Measurements from ENCODE around the gene LRRC53. TPM values are rescaled to one million over a fixed set of nuclear protein-coding genes. Genes with fewer than 3 reads are reported as not detected.
A peak's percentile ranks its signal among the peaks of the same experiment; 100 is the strongest.

Gene LRRC53
- total and polyA plus RNA-seq, 2 of the 8 experiments (the other 6 are each of a cell fraction or from before 2014, with no cell fraction given), result not detected

GRCh38 chr1:74429580-74429979 is 82.8 kb downstream of the LRRC53 start:
- Histone ChIP-seq H3K27ac (ENCODE audit: low read depth, low read length) (no peak overlapping the region), H3K18ac (ENCODE audit: extremely low read depth, low read length) (no peak overlapping the region), H4K91ac (replicated peaks; ENCODE audit: insufficient read length, low read length) (no peak overlapping the region), H2BK20ac (ENCODE audit: low read length) (no peak overlapping the region), H3K56ac (replicated peaks; ENCODE audit: insufficient read length, low read depth, low read length) (no peak overlapping the region), H4K5ac (ENCODE audit: insufficient read length, low read depth, low read length) (no peak overlapping the region), H2BK12ac (ENCODE audit: low read depth, low read length) (no peak overlapping the region), H3K36me3 (ENCODE audit: control insufficient read depth in 2 of 4, insufficient read depth in 4 of 4, low read length in 3 of 4) (no peaks in the 10 kb centered on the region), H4K8ac (ENCODE audit: extremely low read depth, insufficient read depth, low read length) (no peak overlapping the region), H3K9me3 (ENCODE audit: insufficient read depth in 2 of 2, low read depth in 1 of 2, low read length in 1 of 2) (no peaks in the 10 kb centered on the region), H3K4me1 (replicated peaks in 1 of 4; ENCODE audit: control insufficient read depth in 3 of 4, insufficient read depth in 4 of 4, low read length in 3 of 4) (no peaks in the 10 kb centered on the region), H3K4me3 (ENCODE audit: extremely low read depth in 1 of 4, insufficient read depth in 2 of 4, low read depth in 3 of 4, low read length in 4 of 4) (no peak overlapping the region), H3K4me2 (ENCODE audit: insufficient read depth in 1 of 2, low read depth in 2 of 2, low read length in 2 of 2) (no peak overlapping the region), H3K27me3 (replicated peaks in 1 of 4; ENCODE audit: control insufficient read depth in 3 of 4, extremely low read depth in 1 of 4, insufficient read depth in 3 of 4, low read length in 3 of 4) (no peaks in the 10 kb centered on the region), H3K4ac (replicated peaks; ENCODE audit: insufficient read length, low read depth, low read length) (no peak overlapping the region), H2AFZ (ENCODE audit: low read length) (no peak overlapping the region), H2BK120ac (replicated peaks; ENCODE audit: low read depth, low read length) (no peak overlapping the region), H3K14ac (ENCODE audit: insufficient read length) (no peak overlapping the region), H3K79me1 (ENCODE audit: low read depth, low read length) (no peaks in the 10 kb centered on the region), H2BK15ac (ENCODE audit: low read length) (no peak overlapping the region), H4K20me1 (replicated peaks in 1 of 2; ENCODE audit: control insufficient read depth in 1 of 2, insufficient read depth in 2 of 2, low read length in 2 of 2) (no peaks in the 10 kb centered on the region), H2BK5ac (ENCODE audit: low read depth, low read length) (no peak overlapping the region), H2AK5ac (ENCODE audit: low read depth, low read length) (no peak overlapping the region), H3K79me2 (ENCODE audit: control insufficient read depth in 1 of 2, insufficient read depth in 2 of 2, low read length in 2 of 2) (no peaks in the 10 kb centered on the region), H3K23me2 (ENCODE audit: low read depth, low read length) (no peaks in the 10 kb centered on the region), H3K23ac (ENCODE audit: insufficient read length) (no peak overlapping the region), H3K9ac (replicated peaks in 1 of 4; ENCODE audit: extremely low read depth in 1 of 4, low read depth in 3 of 4, low read length in 3 of 4) (peak overlapping the region in 1 of 4 experiments; percentile 34; a peak in 1 of 7 replicates)
- DNase-seq (ENCODE audit: low read depth in 1 of 2, low spot score in 2 of 2) (no peak), FAIRE-seq (no peak)
- 98% methylated on average over 3 of the region's 3 CpGs; no CpG with 5 or more reads in 1 of the 2 experiments for WGBS, 2 experiments (ENCODE audit: extremely low coverage in 1 of 2, insufficient coverage in 1 of 2, insufficient read length in 1 of 2, insufficient replicate concordance in 2 of 2, low coverage in 1 of 2, low lambda C conversion rate in 2 of 2, missing lambda C conversion rate in 1 of 2)
- POLR2A ChIA-PET (ENCODE audit: partially characterized antibody), result no interaction called here
- CTCF ChIA-PET (ENCODE audit: partially characterized antibody), result interaction anchor here (1.5 to 1.7 kb wide), 2 partner anchors 39 to 75 kb away, joined by 3 to 5 read pairs; no protein-coding TSS in a partner anchor
- TF ChIP-seq MAX (IDR thresholded peaks at IDR 0.05), result no peak
- TF ChIP-seq E2F6 (IDR thresholded peaks at IDR 0.05), result no peak
- TF ChIP-seq JUND (IDR thresholded peaks at IDR 0.05; ENCODE audit: low read length), result no peak
- TF ChIP-seq ATF3 (IDR thresholded peaks at IDR 0.05; ENCODE audit: insufficient read depth, low read depth, low read length), result no peak
- no peak for TF ChIP-seq CBX8 (IDR thresholded peaks at IDR 0.05; ENCODE audit: borderline replicate concordance, low read depth, low read length)
- no peak for TF ChIP-seq BCL11A (IDR thresholded peaks at IDR 0.05; ENCODE audit: low read depth in 2 of 2, low read length in 2 of 2)
- TF ChIP-seq YY1 (IDR thresholded peaks at IDR 0.05; ENCODE audit: low read depth, low read length), result no peak
- TF ChIP-seq EZH2 (IDR thresholded peaks at IDR 0.05; ENCODE audit: low read depth, low read length, severe bottlenecking), result no peak
- no peak for TF ChIP-seq RAD21 (IDR thresholded peaks at IDR 0.05 in 1 of 2, conservative IDR thresholded peaks at IDR 0.05 in 1 of 2; ENCODE audit: low read depth in 2 of 2, low read length in 2 of 2)
- TF ChIP-seq KDM5A (IDR thresholded peaks at IDR 0.05; ENCODE audit: low read length), result no peak
- no peak for TF ChIP-seq NANOG (IDR thresholded peaks at IDR 0.05; ENCODE audit: insufficient read depth, low read depth, low read length, poor library complexity, severe bottlenecking)
- TF ChIP-seq RBBP5 (IDR thresholded peaks at IDR 0.05; ENCODE audit: borderline replicate concordance, low read depth, low read length), result no peak

All from H1 (cell line).